NB4 (cell line): ENCODE measurements around the gene PEPD.

Experiments
- POLR2A ChIP-seq: IDR thresholded peaks from 2 replicates; pipeline ENCODE4 v1.6.1; 2011; ENCODE audit warnings: mild to moderate bottlenecking; ENCODE audit not compliant: insufficient read length; ENCODE audit errors: extremely low read depth
- TF ChIP-seq, protein P1 (sequence below): IDR thresholded peaks from one replicate; pipeline ENCODE4 v1.5.1; 2012; ENCODE audit warnings: low read depth, low read length
- TF ChIP-seq, protein P2 (sequence below): IDR thresholded peaks from 2 replicates; pipeline ENCODE4 v1.6.1; 2011; ENCODE audit warnings: low read depth, low read length

DNA sequence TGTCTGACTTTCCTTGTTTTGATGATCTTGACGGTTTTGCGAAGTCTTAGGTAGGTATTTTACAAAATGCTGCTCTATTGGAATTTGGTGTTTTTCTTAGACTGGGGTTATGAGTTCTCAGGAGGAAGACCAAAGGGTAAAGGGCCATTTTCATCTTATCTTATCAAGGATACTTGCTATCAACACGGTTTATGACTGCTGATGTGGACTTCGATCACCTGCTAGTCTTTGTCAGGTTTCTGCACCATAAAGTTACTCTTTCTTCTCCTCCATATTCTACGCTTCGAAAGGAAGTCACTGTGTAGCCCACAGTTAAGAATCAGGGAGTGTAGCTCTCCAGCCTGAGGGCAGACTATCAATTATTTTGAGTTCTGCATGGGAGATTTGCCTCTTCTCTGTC is 155.5 kb downstream of the PEPD start:
- TF ChIP-seq, protein P1, sequence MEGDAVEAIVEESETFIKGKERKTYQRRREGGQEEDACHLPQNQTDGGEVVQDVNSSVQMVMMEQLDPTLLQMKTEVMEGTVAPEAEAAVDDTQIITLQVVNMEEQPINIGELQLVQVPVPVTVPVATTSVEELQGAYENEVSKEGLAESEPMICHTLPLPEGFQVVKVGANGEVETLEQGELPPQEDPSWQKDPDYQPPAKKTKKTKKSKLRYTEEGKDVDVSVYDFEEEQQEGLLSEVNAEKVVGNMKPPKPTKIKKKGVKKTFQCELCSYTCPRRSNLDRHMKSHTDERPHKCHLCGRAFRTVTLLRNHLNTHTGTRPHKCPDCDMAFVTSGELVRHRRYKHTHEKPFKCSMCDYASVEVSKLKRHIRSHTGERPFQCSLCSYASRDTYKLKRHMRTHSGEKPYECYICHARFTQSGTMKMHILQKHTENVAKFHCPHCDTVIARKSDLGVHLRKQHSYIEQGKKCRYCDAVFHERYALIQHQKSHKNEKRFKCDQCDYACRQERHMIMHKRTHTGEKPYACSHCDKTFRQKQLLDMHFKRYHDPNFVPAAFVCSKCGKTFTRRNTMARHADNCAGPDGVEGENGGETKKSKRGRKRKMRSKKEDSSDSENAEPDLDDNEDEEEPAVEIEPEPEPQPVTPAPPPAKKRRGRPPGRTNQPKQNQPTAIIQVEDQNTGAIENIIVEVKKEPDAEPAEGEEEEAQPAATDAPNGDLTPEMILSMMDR = no peak
- TF ChIP-seq POLR2A = no peak
- TF ChIP-seq, protein P2, sequence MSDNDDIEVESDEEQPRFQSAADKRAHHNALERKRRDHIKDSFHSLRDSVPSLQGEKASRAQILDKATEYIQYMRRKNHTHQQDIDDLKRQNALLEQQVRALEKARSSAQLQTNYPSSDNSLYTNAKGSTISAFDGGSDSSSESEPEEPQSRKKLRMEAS = no peak
